Measurements from ENCODE around the gene PIP4P1. TPM values are rescaled to one million over a fixed set of nuclear protein-coding genes. Genes with fewer than 3 reads are reported as not detected.

Gene PIP4P1
- total and polyA plus RNA-seq, 4 donors: 13.2 to 14.9 (median 14.3) TPM

- Histone ChIP-seq H3K27me3 (ENCODE audit: control insufficient read depth in 4 of 4, insufficient read depth in 4 of 4, low read length in 3 of 4) (no peaks in the 10 kb centered on the region), H3K9ac (ENCODE audit: low read depth in 1 of 2, low read length in 2 of 2) (no peak overlapping the region), H3K36me3 (ENCODE audit: control insufficient read depth in 4 of 4, insufficient read depth in 3 of 4, low read depth in 1 of 4, low read length in 3 of 4) (no peaks in the 10 kb centered on the region), H3K4me1 (ENCODE audit: control insufficient read depth in 4 of 4, insufficient read depth in 4 of 4, low read length in 3 of 4) (peaks cover 0 to 2% (median 0%) of the 10 kb centered on the region in 4 donors), H3K9me3 (ENCODE audit: control insufficient read depth in 4 of 4, low read length in 3 of 4) (no peaks in the 10 kb centered on the region), H3K27ac (ENCODE audit: low read depth in 1 of 2, low read length in 2 of 2) (no peak overlapping the region), H3K4me3 (ENCODE audit: low read depth in 1 of 3, low read length in 3 of 3) (no peak overlapping the region)
- DNase-seq (ENCODE audit: low spot score): no peak
- WGBS: 93% methylated on average over 4 of the region's 4 CpGs
- no peak for TF ChIP-seq FOXA2 (IDR thresholded peaks at IDR 0.05)
Measured at GRCh38 chr14:20436363-20436755, 24.9 kb downstream of the PIP4P1 start.

GRCh38 chr14:20435582-20436362 lies 25.5 kb downstream of the PIP4P1 start, which contains the start of gene KLHL33:
KLHL33 (minus strand) TSS chr14:20436166; CDS start chr14:20435811, 355 bp downstream.
- H3K36me3 ChIP-seq (ENCODE audit: control insufficient read depth in 4 of 4, insufficient read depth in 3 of 4, low read depth in 1 of 4, low read length in 3 of 4): no peaks in the 10 kb centered on the region
- DNase-seq (ENCODE audit: low spot score): no peak
- H3K9me3 ChIP-seq (ENCODE audit: control insufficient read depth in 4 of 4, low read length in 3 of 4): no peaks in the 10 kb centered on the region
- TF ChIP-seq FOXA2 (IDR thresholded peaks at IDR 0.05) (no peak), RXRA (IDR thresholded peaks at IDR 0.05) (no peak), REST (IDR thresholded peaks at IDR 0.05) (no peak), JUND (IDR thresholded peaks at IDR 0.05) (no peak), GABPA (IDR thresholded peaks at IDR 0.05 in 1 of 2, conservative IDR thresholded peaks at IDR 0.05 in 1 of 2) (no peak), RAD21 (IDR thresholded peaks at IDR 0.05) (no peak), SP1 (IDR thresholded peaks at IDR 0.05) (no peak), NR2F2 (IDR thresholded peaks at IDR 0.05) (no peak)
- H3K27me3 ChIP-seq (ENCODE audit: control insufficient read depth in 4 of 4, insufficient read depth in 4 of 4, low read length in 3 of 4): no peaks in the 10 kb centered on the region
- H3K4me3 ChIP-seq (ENCODE audit: low read depth in 1 of 3, low read length in 3 of 3): peak within 1 kb of the TSS in 1 of 3 donors; percentile 22
- H3K9ac ChIP-seq (ENCODE audit: low read depth in 1 of 2, low read length in 2 of 2): no peak within 1 kb of the TSS
- peak within 1 kb of the TSS in 1 of 2 donors; percentile 19 for H3K27ac ChIP-seq (ENCODE audit: low read depth in 1 of 2, low read length in 2 of 2)
- WGBS: 87% methylated on average over 17 of the region's 17 CpGs
- no peaks in the 10 kb centered on the region for H3K4me1 ChIP-seq (ENCODE audit: control insufficient read depth in 4 of 4, insufficient read depth in 4 of 4, low read length in 3 of 4)

- H3K4me1 ChIP-seq (ENCODE audit: control insufficient read depth in 4 of 4, insufficient read depth in 4 of 4, low read length in 3 of 4): peaks cover 0 to 3% (median 0%) of the 10 kb centered on the region in 4 donors
- no peak for TF ChIP-seq ATF3 (IDR thresholded peaks at IDR 0.05)
- TF ChIP-seq NR2F2 (IDR thresholded peaks at IDR 0.05): peak; percentile 29
- H3K27ac ChIP-seq (ENCODE audit: low read depth in 1 of 2, low read length in 2 of 2): peak overlapping the region in 1 of 2 donors; percentile 19
- H3K9me3 ChIP-seq (ENCODE audit: control insufficient read depth in 4 of 4, low read length in 3 of 4): no peaks in the 10 kb centered on the region
- H3K9ac ChIP-seq (ENCODE audit: low read depth in 1 of 2, low read length in 2 of 2): no peak overlapping the region
- no peaks in the 10 kb centered on the region for H3K36me3 ChIP-seq (ENCODE audit: control insufficient read depth in 4 of 4, insufficient read depth in 3 of 4, low read depth in 1 of 4, low read length in 3 of 4)
- no peak for DNase-seq (ENCODE audit: low spot score)
- H3K4me3 ChIP-seq (ENCODE audit: low read depth in 1 of 3, low read length in 3 of 3): peak overlapping the region in 1 of 3 donors; percentile 22
- H3K27me3 ChIP-seq (ENCODE audit: control insufficient read depth in 4 of 4, insufficient read depth in 4 of 4, low read length in 3 of 4): no peaks in the 10 kb centered on the region
- 36% methylated on average over 44 of the region's 44 CpGs for WGBS
Measured at GRCh38 chr14:20434701-20435581, 26.3 kb downstream of the PIP4P1 start.
